SK-N-MC (cell line): Measurements from ENCODE around the gene RBBP5.

Source experiments
- EZH2 ChIP-seq: fragments of 200-600 bp; sonication (generic); IDR thresholded peaks from one replicate; pipeline ENCODE4 v1.6.1; 2017; ENCODE audit warnings: antibody characterized with exemption
- FOXP2 ChIP-seq: optimal IDR thresholded peaks from 2 replicates; pipeline ENCODE3; 2011; ENCODE audit warnings: mild to moderate bottlenecking, moderate library complexity; ENCODE audit not compliant: insufficient read depth; ENCODE audit errors: extremely low read length, control extremely low read depth

- TF ChIP-seq FOXP2 (no peak), EZH2 (no peak)
These were observed 69.1 kb downstream of the RBBP5 start for GRCh38 chr1:205052690-205053089.
